ENCODE data around the gene LAPTM5.

The LAPTM5 gene

GRCh38 chr1:30754684-30755171 is 2.8 kb downstream of the LAPTM5 start:
- no peak for DNase-seq

DNA sequence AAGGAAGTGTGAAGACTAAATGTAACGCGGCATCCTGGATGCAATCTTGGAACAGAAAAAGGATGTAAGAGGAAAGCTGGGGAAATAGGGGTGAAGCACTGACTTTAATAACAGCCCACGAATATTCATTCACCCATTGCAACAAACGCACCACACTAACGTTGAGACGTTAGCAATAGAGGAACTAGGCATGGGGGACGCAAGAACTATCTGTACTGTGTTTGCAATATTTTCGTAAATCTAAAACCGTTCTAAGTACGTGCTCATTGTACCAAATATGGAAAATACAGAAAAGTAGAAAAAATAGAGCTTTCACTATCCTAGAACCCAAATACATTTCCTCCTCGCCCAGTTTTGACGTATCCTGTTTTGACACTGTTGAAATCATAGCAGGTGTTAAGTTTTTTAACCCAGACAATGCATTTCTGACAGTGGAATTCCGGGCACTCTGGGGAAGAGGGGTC is 3.9 kb downstream of the LAPTM5 start:
- DNase-seq, result no peak

GRCh38 chr1:30753118-30753517 is 4.5 kb downstream of the LAPTM5 start:
- no peak for DNase-seq

- no peak for DNase-seq
These were observed 5.0 kb downstream of the LAPTM5 start for GRCh38 chr1:30752651-30752908.

DNA sequence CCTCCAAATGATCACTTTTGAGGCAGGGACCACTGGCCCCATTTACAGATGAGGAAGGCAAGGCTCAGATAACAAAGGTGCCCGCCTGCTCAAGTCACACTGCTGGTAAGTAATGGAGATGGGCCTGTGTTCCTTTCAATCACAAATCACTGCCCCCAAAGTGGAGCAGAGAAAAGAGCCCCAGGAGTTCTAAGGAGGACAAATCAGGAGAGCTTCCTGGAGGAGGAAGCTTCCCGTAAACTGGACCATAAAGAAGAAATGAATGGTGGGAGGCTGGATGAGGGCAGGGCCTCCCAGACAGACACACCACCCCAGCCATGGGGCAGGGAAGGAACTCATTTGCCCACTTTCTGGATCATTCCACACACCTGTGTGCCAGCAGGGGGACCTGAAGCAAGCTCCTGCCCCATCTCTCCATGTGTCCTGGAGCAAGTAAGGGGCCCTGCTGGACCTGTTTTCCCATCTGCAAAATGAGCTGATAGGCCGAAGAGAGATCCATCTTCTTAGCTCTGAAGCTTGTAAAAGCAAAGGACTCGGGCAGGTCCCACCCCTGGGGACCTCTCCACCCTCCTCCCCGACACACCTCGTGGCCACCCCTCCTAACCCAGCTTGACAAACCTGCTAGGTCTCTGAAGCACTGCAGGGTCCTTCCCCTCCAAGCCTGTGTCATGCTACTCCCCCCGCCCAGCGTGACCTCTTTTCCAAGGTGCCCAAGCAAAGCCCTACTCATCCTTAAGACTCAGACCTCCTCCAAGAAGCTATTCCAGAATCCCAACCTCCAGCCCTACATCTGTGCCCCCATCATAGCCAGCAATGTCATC is 5.5 kb downstream of the LAPTM5 start:
- DNase-seq, result no peak

- DNase-seq, result no peak
These were observed 6.8 kb downstream of the LAPTM5 start for GRCh38 chr1:30750731-30751291.

- no peak for DNase-seq
These were observed 7.6 kb downstream of the LAPTM5 start for GRCh38 chr1:30749691-30750583.

DNA sequence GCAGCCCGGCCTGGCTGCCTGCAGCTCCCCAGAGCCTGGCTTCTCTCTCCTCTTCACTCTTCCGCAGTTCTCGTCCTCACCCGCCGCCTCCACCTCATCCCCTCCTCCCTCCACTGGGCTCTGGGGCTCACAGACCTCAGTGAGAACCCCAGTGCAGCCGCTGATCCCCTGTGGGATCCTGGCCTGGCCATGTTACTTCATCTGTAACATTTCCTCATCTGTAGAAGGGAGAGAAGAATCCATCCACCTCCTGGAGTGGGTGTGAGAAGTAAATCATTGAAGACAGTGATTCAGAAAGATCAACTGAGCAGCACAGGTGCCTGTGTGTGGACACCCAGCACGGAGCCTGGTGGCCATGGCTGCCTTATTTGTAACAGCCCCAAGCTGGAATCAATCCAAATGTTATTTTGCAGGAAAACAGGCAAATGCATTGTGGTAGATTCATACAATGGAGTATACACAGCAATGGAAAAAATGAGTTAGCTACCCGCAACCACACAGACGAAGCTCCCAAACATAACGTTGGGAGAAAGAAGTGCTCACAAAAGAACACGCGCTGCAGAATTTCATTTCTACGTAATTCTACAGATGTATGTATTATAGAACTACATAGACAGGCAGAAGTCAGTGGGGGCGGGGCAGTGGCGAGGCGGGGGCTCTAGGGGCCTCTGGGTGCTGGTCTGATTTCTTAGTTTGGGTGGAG is 8.7 kb downstream of the LAPTM5 start:
- no peak for DNase-seq

DNA sequence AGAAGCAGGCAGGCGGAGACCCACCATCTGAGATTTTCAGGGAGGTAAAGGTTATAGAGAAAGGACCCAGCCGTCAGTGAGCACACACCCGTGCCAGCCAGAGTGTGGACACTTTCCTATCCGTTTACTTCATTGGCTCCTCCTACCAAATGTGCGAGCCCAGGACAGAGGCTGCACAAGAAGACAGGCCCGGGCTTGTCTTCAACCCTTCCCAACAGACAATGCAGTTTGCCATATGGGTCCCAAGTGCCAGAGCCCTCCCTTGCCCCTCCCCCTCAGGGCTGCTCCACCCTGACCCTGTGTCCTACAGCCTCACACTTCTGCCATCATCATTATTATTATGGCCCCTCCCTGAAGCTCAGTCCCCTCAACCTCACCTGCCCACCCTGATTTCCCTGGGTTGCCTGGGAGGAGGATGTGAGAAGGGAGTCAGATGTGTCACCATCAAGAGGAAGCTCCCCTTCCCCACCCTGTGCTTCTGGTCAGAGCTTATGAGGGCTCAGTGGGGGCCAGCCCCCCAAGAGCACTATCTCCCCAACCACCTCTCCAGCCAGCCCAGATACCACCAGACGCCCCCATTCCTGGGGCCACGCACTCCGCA is 9.4 kb downstream of the LAPTM5 start:
- no peak for DNase-seq

GRCh38 chr1:30747033-30748008 is 10.3 kb downstream of the LAPTM5 start:
- DNase-seq, result no peak

GRCh38 chr1:30746212-30747032 is 11.2 kb downstream of the LAPTM5 start:
- no peak for DNase-seq

- no peak for DNase-seq
These were observed 11.8 kb downstream of the LAPTM5 start for GRCh38 chr1:30745834-30746208.

GRCh38 chr1:30745156-30745833 is 12.3 kb downstream of the LAPTM5 start:
- DNase-seq, result no peak

DNA sequence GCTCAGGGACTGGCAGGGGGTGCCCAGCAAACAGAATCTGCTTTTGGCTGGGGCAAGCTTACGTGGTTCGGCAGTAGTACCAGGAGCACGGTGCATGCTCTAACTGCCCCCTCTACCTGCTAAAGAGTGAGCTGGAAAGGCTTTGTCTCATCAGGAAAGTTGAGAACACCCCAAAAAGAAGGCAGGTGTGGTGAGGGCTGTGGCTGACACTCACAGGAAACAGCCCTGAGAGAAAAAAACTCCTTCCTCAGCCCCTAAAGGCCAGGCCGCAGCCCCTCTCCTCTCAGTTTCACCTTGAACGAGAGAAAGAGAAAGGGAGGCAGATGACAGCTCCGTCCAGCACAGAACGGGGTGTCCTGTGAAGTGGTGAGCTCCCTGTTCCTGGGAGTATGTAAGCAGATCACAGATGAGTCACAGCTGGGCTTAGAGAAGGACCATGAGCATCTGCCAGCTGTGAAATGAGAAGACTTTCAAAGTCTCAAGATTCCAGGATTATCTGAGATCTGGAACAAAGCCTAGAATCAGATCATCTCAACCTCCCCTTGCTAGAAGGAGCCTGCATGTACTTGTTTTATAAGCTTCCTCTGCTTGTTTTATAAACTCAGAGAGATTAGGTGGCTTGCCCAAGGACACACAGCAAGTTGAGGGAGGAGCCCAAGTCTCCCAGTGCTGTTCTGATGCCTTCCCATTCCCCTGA is 13.4 kb downstream of the LAPTM5 start:
- DNase-seq, result no peak

DNA sequence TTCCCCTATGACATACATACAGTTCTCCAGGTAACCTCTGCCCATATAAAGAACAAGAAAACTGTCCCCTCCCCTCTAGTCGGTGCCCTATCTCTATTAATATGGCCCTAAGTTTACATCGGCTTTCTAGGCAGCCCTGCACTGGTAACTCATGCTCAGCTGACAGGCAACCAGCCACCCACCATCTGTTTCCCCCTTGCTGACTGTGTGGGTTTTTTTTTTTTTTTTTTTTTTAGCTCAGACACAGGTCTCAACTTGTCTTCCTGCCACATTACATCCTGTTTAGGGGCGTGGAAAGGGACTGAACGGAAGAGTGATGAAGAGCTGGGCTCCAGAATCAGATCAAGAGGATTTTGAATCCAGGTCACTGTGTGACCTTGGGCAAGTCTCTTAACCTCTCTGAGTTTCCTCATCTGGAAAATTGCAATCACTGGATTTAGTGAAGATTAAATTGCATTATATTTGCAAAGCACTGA is 14.0 kb downstream of the LAPTM5 start:
- no peak for DNase-seq

DNA sequence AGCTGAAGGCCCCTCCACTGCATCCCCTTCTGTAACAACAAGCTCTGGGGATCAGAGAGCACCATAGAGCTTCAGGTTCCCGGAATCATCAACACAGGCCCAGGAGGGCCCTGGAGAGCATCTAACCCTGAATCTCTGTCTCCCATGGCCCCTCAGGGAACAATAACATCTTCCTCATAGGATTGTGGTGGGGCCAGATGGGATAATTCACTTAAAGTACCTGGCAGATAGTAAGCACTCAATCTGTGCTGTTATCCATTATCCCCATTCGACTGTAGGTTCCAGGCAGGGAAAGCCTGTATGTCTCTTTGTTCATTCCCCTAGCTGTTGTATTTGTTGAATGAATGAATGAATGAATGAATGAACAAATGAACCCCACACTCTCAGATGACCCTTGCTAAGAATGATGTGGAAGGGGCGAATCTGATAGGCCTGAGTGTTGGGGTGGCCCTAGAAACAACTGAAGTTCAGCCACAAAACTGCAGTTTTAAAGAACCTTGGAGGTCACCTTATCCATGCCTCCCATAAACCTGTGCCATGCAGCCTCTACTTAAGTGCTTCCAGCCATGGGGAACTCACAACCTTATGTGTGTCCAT is 14.5 kb downstream of the LAPTM5 start:
- no peak for DNase-seq

- DNase-seq, result no peak
These were observed 15.1 kb downstream of the LAPTM5 start for GRCh38 chr1:30742300-30742962.

Data from GOT3 (cell line).